NCI-H2107 treated with DMSO at 0.1 percent for 48 hours (cell line): ENCODE results near the gene NRG4.
A peak's percentile ranks its signal among the peaks of the same experiment; 100 is the strongest.
"Not testable (repeated sequence)": the region's sequence is repeated elsewhere in the genome, so short reads cannot be mapped to it uniquely, and the experiment has no call there.

Experiments
- DNase-seq: peaks from one replicate; lab custom pipeline; 2025; ENCODE audit not compliant: unreplicated experiment; lab: John Stamatoyannopoulos, UW

NRG4 gene, protein sequence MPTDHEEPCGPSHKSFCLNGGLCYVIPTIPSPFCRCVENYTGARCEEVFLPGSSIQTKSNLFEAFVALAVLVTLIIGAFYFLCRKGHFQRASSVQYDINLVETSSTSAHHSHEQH

DNA sequence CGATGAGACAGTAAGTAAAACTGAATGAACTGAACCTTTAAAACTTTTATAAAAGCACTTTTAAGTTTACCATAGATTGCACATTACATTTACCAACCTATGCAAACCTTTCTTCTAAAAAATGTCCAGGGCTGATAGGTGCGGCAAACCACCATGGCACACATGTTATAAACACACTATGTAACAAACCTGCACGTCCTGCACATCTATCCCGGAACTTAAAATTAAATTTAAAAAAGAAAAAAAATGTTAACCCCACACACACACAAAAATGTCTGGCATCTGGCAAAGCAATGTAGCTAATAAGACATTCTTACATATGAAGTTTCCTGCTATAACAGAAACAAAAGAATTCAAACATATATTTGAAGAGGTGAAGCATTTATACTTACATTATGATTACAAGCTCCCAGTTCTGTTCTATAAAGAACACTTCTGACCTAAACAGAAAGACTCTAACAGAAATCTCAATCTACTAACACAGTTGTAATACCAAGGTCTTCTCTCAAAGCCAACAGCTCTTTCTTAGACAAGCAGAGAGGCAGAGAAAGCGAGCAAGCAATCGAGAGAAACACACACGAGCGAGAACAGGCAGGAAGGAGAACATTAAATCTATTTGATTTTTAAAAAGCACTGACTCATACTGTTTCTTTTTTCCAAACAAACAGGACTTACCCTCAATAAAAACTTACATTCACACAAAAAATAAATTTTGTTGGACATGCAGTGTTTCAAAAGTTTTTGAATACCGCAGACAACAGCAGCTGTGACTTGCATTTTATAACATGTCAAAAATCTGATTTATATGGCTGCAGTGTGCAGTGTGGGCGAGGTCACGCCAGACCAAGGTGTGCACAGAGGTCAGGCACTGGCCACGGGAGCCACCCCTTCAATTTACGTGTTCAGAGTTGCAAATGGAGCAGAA, at the start of gene NRG4:
Gene NRG4 (minus strand): TSS at position 798 of the 925 bp plus-strand sequence. CDS start 1,194 bp downstream, outside the sequence.
- DNase-seq = no peak

DNA sequence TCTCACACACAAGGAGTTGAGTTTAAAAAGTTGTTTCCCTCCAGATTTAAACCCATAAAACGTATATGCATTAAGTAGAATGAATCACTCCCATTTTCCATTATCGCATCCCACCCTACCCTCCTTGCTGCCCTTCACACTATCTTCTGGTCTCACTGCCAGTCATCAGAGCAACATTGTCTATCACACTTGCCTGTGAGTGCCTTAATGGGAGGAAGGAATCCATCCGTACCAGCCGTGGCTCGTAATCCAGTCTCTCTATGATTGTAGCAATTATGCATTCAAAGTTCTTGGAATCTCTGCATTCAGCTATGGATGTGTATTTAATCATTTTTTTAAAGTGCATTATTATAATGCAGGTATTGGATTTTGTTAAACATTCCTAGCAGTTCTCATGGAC, 49.5 kb upstream of the NRG4 start:
- no peak for DNase-seq

DNA sequence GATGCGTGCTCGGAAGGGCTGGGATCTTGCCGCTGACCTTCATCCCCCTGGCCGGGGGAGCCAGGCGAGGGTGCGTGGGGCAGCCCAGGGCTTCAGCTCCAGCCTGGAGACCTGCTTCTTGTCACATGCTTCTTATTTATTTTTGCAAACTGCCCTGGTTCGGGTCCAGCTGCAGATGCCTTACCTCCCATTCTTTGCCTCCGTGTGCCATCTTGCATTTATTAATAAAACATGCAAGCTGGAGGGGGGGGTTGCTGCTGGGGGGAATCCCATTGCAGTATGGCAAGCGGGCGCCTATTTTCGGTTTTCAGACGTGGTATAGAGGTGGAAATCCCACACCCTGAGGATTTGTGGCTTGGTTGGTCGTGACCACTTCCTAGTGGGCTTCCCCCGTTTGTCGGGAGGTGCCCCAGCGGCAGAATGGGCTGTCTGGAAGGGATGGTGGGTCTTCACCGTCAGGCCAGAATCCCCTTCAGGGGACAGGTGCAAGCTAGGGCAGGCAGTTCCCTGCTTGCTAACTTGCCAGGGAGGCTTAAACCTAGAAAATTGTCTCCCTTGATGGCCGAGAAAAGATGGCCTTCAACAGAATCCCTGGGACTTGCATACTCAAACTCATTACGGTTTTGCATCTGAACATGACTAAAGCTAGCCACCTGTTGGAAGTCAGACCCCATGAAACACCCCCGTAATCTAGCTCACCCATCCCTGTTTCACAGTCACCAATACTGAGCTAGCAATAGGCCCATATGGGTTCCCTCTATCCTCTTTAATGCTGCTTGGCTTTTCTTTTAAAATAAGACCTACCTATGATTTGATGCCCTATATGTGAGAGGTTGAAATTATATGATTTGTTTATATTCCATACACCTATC, 48.1 kb upstream of the NRG4 start:
- DNase-seq = no peak

DNA sequence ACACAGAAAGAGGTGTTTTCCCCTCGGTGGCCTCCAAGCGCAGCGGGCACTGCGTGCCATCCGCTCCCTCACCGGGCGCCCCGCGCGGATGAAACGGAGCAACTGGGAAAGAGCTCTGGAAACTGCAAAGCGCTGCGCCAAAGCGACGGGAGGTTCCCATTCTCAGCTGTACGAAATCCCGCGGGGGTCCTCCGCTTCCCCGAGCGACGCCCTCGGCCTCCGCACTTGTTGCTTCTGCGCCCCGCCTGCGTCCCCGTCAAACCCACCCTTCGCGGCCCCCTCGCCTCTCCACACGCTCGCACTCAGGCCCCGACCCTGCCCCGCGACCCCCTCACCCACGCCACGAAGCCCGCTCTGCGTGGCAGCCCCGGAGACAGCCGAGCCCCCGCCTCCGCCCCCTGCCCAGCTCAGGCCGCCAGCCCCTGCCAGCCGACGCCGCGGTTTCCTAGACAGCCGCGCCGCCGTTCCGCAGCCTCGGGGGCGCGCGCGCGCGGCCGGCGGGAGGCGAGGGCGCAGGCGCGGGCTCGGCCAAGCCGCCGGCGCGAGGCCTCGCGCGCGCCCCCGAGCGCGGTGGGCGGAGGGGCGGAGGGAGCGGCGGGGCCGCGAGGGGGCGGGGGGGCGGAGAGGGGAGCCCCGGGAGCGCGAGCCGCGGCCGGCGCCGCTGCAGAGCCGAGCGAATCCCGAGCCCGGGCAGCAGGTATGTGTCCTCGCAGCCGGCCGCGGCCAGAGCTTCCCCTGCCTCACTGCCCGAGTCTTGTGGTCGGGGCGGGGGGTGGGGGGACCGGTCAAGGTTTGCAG, 47.3 kb upstream of the NRG4 start, which contains the start of gene TMEM266:
Gene TMEM266 (plus strand): TSS at position 666 of the 798 bp plus-strand sequence. CDS start 74,279 bp downstream, outside the sequence.
- DNase-seq = no peak

DNA sequence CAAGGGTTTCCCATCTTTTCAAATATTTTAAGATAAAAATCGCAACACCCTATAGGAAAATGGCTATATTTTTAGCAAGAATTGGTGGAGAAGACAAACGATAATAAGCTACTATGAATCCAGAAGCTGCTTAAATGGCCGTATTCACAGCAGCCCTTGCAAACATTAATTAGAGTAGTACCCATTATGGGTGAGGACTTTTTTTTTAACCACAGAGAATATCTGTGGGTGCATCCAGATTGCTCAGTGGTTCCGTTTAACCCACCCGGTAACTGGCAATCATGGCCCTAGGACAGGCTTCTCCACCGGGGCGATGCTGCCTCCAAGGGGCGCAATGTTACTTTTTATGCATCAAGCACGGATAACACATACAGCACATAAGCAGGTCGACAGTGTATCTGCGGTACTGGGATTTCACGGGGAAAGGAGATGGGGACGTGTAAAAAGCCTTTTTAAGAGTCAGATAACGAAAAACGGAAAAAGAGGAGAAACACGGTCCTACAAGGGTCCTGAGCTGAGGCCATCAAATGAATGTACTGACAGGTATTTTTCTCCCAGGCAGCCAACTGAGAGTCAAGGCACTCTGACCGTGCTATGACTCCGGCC, 46.6 kb upstream of the NRG4 start:
- no peak for DNase-seq

DNA sequence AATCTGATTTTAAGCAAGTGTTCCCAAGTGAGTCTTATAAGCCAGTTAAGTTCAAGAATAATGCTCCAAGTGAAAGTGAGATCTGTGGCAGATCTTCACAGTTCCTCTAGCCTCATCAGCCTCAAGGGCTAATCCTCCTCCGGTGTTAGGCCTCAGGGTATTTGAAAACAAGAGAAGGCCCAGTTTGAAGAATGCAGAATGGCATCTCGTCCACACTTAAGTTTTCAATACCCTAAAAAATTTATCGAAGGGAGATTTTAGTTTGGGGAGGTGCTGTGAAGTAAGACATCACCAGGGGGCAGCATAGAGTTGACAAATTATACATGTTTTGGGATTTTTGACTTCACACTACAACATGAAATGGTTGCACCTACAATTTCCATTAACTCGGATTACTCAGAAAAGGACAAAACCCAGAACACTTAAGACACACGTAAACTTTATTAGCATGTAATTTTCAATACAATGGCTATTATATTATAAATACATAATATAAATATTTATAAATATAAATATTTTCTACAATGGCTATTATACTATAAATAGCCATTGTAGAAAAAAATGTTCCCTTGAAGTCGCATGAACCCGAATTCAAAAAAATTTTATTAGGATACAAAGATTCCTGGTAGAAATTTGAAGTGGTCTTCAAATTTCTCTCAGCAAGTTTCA, 45.2 kb upstream of the NRG4 start:
- peak; percentile 19 for DNase-seq

DNA sequence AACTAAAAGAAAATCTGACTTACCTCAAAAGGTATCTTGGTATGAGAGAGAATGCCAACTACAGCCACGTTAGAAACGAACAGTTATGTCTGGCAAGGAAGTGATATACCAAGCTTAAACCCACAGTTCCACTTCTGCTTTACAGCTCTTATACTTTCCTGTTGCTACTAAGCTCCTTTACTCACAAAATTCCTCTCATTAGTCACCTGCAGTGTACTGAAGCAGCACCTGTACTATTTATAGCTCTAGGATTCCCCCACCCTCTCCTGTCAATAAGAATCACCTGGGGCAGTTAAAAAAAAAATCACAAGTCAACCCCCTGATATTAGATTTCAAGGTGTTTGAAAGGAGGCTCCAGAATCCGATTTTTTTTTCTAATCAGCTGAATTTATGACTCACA, 44.7 kb upstream of the NRG4 start:
- no peak for DNase-seq

DNA sequence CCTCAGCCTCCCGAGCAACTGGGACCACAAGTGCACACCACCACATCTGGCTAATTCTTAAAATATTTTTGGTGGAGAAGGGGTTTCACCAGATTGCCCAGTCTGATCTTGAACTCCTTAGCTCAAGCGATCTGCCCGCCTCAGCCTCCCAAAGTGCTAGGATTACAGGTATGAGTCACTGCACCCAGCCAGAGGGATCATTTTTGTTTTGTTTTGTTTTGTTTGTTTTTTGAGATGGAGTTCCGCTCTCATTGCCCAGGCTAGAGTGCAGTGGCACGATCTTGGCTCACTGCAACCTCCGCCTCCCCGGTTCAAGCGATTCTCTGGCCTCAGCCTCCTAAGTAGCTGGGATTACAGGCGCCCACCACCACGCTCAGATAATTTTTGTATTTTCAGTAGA, 42.0 kb upstream of the NRG4 start:
- not testable (repeated sequence) for DNase-seq

DNA sequence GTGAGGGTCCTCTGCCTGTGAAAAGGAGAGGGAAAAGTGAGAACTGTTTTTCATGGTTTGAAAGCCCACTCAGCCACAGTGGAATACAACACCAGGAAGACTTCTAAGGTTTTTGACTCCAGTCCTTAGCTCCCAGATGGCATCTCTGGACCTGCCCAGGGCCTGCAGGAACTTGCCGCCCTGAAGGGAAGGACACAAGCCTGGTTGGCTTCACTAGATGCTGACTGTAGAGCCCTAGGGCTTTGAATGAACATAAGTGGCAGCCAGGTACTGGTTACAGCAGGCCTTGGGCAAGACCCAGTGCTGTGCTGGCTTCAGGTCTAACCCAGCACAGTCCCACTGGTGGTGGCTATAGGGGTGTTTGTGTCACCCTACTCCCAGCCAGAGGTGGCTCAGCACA, 26.3 kb upstream of the NRG4 start:
- no peak for DNase-seq

DNA sequence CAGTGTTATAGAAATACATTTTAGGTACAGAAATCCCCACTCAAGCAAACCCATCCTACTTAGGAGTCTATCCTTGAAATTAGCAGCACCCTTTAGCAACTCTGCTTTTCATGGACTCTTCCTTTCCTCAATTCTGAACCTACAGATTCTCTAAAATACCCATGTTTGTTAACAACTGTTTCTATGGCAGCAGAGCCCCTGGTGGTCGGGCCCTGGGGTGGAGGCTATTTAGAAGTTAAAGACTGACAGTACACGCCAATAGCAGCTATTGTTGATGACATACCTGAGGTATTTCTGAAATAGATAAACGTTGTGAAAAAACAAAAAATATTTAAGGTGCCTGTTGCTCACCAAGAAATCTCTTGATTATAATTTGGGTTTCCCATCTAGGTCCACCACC, 23.4 kb upstream of the NRG4 start:
- DNase-seq = no peak

DNA sequence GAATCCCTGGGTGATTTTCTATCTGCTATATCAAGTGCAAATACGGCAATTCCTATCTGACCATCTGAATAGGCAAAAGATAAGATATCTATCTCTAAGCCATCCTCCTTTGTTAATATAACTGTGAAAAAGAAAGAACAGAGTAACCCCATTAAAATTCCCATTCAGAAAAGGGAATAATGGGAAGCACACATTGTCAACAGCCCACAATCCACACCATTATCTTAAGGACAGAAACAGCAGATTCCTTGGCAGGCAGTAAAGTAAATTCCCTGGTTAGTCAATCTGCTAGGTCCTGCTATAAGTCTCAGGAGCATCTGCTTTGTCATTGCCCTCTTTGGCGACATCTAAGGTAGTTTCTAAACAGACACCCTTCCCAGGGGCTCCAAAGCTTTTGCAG, 21.9 kb upstream of the NRG4 start:
- no peak for DNase-seq

DNA sequence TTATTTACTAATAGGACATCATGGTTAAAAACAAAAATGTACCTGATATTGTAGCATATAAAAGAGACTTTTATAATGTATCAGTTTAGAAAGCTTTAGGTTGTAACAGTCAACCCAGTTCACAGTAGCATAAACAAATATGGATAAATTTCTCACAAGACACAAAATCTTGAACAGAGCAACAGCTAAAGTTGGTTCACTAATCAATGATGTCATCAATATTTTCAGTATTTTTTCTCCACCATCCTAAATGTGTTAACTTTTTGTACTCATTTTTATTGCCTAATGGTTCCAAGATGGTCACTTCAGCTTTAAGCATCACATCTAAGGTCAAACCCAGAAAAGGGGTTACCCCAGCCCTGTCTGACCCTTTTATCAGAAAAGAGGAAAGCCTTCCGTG, 21.2 kb upstream of the NRG4 start:
- DNase-seq = no peak

DNA sequence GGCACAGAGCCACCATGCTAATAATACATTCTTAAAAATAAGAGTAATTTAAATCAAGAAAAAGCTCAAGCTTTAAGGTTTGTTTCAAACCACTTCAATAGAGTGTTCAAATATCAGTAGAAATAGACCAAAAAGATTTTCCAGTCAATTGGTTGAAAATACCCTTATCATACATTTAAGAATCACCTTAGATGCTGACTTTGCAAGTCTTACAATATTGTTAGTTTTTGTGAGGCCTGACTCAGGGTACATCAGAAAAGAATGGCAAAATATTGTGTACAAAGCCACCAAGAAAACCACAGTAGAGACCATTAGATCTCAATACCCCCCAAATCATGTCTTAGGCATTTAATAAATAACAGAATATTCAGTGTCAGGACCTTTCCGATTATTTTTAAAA, 19.8 kb upstream of the NRG4 start:
- no peak for DNase-seq

DNA sequence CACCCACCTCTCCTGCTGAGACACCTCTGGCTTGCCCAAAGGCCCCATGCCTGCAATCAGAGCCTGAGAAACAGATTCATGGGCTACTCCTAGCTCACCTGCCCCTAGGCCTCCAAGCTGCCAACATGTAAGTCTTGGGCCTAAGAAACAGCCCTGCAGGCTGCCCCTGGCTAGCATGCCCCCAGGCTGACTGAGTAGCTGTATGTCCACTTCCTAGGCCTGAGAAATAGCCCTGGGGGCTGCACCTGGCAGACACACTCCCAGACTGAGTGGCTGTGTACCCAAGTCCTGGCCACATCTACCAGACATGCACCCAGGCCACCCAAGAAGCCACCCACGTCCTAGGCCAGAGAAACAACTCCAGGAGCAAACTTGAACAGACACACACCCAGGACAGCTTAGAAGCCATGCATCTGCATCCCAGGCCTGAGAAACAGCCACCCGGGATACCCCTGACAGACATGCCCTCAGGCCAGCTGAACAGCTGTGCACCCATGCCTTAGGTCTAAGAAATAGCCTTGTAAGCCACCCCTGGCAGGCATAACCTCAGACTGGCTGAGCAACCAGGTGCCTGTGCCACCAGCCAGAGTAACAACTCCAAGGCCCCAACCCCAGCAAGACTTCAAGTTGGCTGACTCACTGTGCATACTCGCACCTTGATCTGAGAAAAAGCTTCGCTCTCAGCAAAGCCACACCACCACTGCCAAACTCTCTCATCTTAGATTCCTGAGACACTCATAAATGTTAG, 12.0 kb upstream of the NRG4 start:
- DNase-seq = no peak

DNA sequence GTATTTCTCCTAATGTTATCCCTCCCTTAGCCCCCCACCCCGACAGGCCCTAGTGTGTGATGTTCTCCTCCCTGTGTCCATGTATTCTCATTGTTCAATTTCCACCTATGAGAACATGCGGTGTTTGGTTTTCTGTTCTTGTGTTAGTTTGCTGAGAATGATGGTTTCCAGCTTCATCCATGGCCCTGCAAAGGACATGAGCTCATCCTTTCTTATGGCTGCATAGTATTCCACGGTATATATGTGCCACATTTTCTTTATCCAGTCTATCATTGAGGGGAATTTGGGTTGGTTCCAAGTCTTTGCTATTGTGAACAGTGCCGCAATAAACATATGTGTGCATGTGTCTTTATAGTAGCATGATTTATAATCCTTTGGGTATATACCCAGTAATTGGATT, 1.2 kb upstream of the NRG4 start:
- DNase-seq = not testable (repeated sequence)

DNA sequence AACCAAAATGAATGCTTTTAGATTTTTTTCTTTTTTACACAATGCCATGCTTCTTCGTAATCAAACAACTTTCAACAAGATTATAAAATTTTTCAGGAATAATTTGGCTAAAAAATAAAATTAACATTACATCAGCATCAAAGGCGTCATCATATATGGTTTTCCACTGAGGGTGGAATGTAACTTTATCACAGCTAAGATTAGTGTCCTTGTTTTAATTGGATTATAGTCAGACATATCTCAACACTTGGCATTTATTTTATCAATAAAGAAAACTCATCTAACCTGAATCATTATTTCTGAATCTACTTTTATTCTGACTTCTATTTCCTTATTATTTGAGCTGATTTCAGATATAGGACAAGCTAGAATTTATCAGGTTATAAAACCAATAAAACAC, 1.6 kb downstream of the NRG4 start:
- DNase-seq = no peak

DNA sequence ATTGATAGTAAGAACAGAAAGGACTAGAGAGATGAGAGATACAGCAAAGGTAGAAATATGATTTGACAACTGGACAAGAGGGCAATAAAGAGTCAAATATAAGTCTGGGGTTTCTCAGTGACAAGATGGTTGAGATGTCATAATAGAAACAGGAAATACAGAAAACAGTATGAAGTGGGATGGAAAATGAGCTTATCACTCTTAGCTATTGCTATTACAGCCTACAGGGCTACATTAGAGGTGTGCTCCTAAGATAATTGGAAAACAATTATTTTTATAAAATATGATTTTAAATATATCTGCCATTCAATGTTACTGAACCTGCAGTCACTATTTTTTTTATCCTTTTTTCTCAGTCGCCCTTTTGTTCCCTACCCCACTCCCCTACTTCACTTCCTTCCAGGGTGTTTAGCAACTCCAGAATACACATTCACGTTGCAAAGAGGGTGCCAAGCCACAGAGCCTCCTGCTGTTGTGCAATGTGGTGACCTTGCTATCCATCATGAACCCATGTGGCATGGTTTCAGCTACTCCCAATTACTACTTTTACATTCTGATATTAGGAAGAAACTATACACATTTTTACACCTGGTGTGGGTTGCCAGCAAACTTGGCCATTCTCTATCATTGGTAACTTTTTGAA, 6.0 kb downstream of the NRG4 start:
- no peak for DNase-seq

DNA sequence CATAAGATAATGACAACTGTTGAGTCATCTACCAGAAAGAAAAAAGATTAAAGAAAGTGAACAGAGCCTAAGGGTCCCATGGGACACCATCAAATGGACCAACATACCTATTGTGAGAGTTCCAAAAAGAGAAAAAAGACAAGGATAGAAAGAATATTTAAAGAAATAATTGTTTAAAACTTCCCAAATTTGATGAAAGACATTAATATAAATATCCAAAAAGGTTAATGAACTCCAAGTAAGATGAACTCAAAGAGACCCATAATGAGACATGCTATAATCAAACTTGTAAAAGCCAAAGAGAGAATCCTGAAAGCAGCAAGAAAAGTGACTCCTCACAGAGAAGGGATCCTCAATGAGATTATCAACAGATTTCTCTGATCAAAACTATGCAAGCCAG, 8.9 kb downstream of the NRG4 start:
- DNase-seq = no peak

DNA sequence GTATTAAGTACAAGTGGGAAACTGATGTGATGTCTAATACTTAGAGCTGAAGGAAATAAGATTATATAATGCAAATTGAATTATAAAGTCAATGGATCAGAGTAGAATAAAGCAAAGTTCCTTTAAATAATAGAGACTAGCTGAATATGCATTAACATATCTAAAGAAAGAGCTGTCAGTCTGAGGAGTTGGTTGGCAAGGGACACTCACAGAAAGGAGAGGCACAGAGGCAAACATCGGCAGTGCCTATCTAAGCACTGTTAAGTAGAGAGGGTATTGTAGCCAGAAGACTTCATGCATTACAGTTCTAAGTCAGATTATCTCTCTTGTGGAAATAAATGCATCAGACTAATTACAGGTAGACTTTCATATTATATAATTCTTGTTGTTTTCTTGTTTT, 16.6 kb downstream of the NRG4 start:
- no peak for DNase-seq
